Measurements from ENCODE around the gene MT1M.

DNA sequence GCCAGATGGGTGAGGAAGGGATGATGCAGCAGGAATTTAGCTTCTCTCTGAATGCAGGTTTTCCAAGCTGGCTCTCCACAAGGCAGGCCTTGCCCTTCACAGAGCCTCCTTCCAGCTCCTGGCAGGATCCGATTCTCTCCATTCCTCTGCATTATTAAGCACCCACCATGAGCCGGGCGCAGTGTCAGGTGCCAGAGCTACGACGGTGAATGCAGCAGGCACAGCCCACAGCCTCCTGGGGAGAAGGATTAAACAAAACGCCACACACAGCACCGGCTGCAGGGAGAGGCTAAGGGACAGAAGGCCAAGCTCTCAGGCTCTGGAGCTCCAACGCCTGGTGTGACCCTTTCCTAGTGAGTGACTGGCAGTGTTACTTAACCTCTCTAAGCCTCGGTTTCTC is 31.1 kb upstream of the MT1M start:
- TF ChIP-seq CEBPB (IDR thresholded peaks at IDR 0.05; ENCODE audit: low read depth, low read length) (no peak), POLR2A (IDR thresholded peaks at IDR 0.05; ENCODE audit: low read depth, low read length) (no peak)
- TF ChIP-seq, protein P1, sequence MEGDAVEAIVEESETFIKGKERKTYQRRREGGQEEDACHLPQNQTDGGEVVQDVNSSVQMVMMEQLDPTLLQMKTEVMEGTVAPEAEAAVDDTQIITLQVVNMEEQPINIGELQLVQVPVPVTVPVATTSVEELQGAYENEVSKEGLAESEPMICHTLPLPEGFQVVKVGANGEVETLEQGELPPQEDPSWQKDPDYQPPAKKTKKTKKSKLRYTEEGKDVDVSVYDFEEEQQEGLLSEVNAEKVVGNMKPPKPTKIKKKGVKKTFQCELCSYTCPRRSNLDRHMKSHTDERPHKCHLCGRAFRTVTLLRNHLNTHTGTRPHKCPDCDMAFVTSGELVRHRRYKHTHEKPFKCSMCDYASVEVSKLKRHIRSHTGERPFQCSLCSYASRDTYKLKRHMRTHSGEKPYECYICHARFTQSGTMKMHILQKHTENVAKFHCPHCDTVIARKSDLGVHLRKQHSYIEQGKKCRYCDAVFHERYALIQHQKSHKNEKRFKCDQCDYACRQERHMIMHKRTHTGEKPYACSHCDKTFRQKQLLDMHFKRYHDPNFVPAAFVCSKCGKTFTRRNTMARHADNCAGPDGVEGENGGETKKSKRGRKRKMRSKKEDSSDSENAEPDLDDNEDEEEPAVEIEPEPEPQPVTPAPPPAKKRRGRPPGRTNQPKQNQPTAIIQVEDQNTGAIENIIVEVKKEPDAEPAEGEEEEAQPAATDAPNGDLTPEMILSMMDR (conservative IDR thresholded peaks at IDR 0.05; ENCODE audit: low read depth, low read length) = no peak
